HepG2 (cell line): ENCODE measurements around the gene LHX5. TPM values are rescaled to one million over a fixed set of nuclear protein-coding genes. Genes with fewer than 3 reads are reported as not detected.

Experiments
- ELF1 ChIP-seq: sonication (generic); formaldehyde crosslinking; IDR thresholded peaks from 2 replicates; pipeline ENCODE4 v1.4.0; 2020; ENCODE audit warnings: missing genetic modification reagents
- ETV5 ChIP-seq: IDR thresholded peaks from 2 replicates; pipeline ENCODE4 v1.6.1; 2018; ENCODE audit warnings: missing biosample characterization, missing genetic modification reagents, inconsistent platforms, borderline replicate concordance
- NFE2L2 ChIP-seq: fragments of 150-350 bp; IDR thresholded peaks from 2 replicates; pipeline ENCODE4 v1.6.1; 2014; ENCODE audit warnings: low read length
- SAFB2 ChIP-seq: sonication (generic); formaldehyde crosslinking; IDR thresholded peaks from 2 replicates; pipeline ENCODE4 v1.5.1; 2020; ENCODE audit warnings: missing genetic modification reagents, low read depth, mild to moderate bottlenecking, borderline replicate concordance
- ZNF296 ChIP-seq: sonication (generic); formaldehyde crosslinking; conservative IDR thresholded peaks from 2 replicates; pipeline ENCODE4 v1.5.0; 2020; ENCODE audit warnings: mild to moderate bottlenecking, missing genetic modification reagents
- ZNF34 ChIP-seq: sonication (generic); formaldehyde crosslinking; IDR thresholded peaks from 2 replicates; pipeline ENCODE4 v1.4.0; 2020; ENCODE audit warnings: mild to moderate bottlenecking, missing genetic modification reagents, borderline replicate concordance
- ZNF607 ChIP-seq: sonication (generic); formaldehyde crosslinking; IDR thresholded peaks from 2 replicates; pipeline ENCODE4 v1.5.1; 2020; ENCODE audit warnings: missing genetic modification reagents, mild to moderate bottlenecking, borderline replicate concordance
- polyA plus RNA-seq, 8 experiments: library from polyadenylated mRNA; depleted of rRNA in 3 of 8; stranded (reverse) in 7 of 8; unstranded in 1 of 8; fragments of >200 nt; fragmentation: Illumina TruSeq in 4 of 8; extraction: Trizol in 4 of 8; gene quantifications; 2 replicates each; pipeline versions ENCODE4 v1.2.1 to v1.2.3, GENCODE V29; 2011 to 2016; ENCODE audit warnings: low read depth in 4 of 8, missing spikeins in 1 of 8, mixed read lengths in 1 of 8; ENCODE audit not compliant: insufficient read depth in 1 of 8
- total RNA-seq, 5 experiments: library from RNA; depleted of rRNA; stranded (reverse); fragments of >200 nt; fragmentation: Illumina TruSeq; extraction: Trizol; gene quantifications; 2 replicates each; pipeline ENCODE4 v1.2.3, GENCODE V29; 2016; ENCODE audit warnings: low read depth in 1 of 5
- TF ChIP-seq, protein P1 (sequence below): sonication (generic); formaldehyde crosslinking; IDR thresholded peaks from 2 replicates; pipeline ENCODE4 v1.4.0; 2020; ENCODE audit warnings: mild to moderate bottlenecking, missing genetic modification reagents, borderline replicate concordance
- TF ChIP-seq, protein P2 (sequence below): sonication (generic); formaldehyde crosslinking; IDR thresholded peaks from 2 replicates; pipeline ENCODE4 v1.4.0; 2020; ENCODE audit warnings: mild to moderate bottlenecking, missing genetic modification reagents
- TF ChIP-seq, protein P3 (sequence below): sonication (generic); formaldehyde crosslinking; IDR thresholded peaks from 2 replicates; pipeline ENCODE4 v1.5.0; 2020; ENCODE audit warnings: mild to moderate bottlenecking, missing genetic modification reagents, borderline replicate concordance

The LHX5 gene
- total and polyA plus RNA-seq, 2 of the 13 experiments (the other 11 are each of a cell fraction or from before 2014, with no cell fraction given) = not detected

DNA sequence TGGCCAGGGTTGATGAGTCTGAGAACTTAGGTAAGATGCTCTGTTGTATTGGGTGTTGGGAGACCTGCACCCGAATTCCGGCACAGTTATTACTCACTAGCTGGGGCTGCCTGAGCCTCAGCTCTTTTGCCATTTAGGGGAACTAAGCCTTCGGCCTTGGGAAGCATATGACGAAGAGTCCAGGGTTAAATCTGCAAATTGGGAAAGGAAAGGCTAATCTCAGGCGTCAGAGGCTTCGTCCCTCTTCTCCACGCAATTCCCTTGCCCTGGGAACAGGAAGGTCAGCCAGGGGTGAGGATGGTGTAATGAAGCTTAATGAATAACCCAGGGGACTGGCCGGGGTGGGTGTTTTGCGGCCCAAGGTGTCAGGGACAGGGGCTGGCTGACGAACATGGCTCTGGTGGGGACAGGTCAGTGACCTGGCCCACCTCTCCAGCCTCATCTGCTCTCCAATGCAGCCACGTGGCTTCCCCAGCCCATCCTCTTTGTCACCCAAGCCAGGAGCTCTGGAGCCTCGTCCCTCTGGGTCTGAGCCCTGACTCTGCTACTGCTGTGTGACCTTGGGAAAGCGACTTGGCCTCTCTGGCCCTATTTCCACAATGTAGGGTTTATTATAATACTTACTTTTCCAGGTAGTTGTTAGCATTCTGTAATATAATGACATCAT lies 53.3 kb downstream of the LHX5 start (continued):
- TF ChIP-seq, protein P1, sequence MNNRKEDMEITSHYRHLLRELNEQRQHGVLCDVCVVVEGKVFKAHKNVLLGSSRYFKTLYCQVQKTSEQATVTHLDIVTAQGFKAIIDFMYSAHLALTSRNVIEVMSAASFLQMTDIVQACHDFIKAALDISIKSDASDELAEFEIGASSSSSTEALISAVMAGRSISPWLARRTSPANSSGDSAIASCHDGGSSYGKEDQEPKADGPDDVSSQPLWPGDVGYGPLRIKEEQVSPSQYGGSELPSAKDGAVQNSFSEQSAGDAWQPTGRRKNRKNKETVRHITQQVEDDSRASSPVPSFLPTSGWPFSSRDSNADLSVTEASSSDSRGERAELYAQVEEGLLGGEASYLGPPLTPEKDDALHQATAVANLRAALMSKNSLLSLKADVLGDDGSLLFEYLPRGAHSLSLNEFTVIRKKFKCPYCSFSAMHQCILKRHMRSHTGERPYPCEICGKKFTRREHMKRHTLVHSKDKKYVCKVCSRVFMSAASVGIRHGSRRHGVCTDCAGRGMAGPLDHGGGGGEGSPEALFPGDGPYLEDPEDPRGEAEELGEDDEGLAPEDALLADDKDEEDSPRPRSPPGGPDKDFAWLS (CRISPR knock-in tag) = no peak
- TF ChIP-seq, protein P2, sequence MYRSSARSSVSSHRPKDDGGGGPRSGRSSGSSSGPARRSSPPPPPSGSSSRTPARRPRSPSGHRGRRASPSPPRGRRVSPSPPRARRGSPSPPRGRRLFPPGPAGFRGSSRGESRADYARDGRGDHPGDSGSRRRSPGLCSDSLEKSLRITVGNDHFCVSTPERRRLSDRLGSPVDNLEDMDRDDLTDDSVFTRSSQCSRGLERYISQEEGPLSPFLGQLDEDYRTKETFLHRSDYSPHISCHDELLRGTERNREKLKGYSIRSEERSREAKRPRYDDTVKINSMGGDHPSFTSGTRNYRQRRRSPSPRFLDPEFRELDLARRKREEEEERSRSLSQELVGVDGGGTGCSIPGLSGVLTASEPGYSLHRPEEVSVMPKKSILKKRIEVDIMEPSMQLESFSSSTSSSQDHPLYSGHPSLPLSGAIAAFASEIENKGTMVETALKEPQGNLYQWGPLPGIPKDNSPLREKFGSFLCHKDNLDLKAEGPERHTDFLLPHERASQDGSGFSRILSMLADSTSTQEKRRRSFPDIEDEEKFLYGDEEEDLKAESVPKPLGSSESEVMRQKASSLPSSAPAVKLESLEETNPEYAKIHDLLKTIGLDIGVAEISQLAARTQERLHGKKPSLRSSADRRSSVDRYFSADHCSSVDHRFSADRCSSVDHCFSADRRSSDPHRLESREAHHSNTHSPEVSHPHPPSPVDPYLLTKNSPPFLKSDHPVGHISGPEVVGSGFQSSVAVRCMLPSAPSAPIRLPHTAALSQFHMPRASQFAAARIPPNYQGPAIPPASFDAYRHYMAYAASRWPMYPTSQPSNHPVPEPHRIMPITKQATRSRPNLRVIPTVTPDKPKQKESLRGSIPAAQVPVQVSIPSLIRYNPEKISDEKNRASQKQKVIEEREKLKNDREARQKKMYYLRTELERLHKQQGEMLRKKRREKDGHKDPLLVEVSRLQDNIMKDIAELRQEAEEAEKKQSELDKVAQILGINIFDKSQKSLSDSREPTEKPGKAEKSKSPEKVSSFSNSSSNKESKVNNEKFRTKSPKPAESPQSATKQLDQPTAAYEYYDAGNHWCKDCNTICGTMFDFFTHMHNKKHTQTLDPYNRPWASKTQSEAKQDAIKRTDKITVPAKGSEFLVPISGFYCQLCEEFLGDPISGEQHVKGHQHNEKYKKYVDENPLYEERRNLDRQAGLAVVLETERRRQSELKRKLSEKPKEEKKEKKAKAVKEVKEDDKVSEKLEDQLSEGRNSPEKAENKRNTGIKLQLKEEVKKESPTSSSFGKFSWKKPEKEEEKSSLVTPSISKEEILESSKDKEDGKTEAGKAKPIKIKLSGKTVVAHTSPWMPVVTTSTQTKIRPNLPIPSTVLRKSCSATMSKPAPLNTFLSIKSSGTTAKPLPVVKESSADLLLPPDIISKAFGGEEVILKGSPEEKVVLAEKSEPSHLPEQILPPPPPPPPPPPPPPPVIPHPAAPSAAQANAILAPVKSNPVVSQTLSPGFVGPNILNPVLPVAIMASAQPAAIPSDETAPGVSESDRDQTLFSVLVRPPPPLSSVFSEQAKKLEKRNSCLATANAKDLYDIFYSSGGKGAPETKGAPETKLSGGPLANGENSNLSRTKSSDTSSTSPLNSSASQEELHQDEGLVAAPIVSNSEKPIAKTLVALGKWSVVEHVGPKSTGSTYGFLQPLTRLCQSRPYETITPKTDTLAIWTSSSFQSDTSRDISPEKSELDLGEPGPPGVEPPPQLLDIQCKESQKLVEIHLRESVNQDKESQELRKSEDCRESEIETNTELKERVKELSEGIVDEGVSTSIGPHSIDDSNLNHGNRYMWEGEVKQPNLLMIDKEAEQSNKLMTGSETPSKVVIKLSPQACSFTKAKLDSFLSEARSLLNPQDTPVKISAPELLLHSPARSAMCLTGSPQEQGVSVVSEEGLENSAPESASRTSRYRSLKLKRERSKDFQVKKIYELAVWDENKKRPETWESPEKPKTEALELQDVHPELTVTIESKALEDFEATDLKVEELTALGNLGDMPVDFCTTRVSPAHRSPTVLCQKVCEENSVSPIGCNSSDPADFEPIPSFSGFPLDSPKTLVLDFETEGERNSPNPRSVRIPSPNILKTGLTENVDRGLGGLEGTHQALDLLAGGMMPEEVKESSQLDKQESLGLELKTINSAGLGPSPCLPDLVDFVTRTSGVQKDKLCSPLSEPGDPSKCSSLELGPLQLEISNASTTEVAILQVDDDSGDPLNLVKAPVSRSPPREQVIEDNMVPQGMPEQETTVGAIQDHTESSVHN (CRISPR knock-in tag) = no peak
- TF ChIP-seq ZNF34 (CRISPR knock-in tag) = no peak
- no peak for TF ChIP-seq ZNF296 (CRISPR knock-in tag)
- TF ChIP-seq ETV5 = no peak
- no peak for TF ChIP-seq ELF1 (CRISPR knock-in tag)
- no peak for TF ChIP-seq SAFB2 (CRISPR knock-in tag)
- no peak for TF ChIP-seq NFE2L2
- TF ChIP-seq, protein P3, sequence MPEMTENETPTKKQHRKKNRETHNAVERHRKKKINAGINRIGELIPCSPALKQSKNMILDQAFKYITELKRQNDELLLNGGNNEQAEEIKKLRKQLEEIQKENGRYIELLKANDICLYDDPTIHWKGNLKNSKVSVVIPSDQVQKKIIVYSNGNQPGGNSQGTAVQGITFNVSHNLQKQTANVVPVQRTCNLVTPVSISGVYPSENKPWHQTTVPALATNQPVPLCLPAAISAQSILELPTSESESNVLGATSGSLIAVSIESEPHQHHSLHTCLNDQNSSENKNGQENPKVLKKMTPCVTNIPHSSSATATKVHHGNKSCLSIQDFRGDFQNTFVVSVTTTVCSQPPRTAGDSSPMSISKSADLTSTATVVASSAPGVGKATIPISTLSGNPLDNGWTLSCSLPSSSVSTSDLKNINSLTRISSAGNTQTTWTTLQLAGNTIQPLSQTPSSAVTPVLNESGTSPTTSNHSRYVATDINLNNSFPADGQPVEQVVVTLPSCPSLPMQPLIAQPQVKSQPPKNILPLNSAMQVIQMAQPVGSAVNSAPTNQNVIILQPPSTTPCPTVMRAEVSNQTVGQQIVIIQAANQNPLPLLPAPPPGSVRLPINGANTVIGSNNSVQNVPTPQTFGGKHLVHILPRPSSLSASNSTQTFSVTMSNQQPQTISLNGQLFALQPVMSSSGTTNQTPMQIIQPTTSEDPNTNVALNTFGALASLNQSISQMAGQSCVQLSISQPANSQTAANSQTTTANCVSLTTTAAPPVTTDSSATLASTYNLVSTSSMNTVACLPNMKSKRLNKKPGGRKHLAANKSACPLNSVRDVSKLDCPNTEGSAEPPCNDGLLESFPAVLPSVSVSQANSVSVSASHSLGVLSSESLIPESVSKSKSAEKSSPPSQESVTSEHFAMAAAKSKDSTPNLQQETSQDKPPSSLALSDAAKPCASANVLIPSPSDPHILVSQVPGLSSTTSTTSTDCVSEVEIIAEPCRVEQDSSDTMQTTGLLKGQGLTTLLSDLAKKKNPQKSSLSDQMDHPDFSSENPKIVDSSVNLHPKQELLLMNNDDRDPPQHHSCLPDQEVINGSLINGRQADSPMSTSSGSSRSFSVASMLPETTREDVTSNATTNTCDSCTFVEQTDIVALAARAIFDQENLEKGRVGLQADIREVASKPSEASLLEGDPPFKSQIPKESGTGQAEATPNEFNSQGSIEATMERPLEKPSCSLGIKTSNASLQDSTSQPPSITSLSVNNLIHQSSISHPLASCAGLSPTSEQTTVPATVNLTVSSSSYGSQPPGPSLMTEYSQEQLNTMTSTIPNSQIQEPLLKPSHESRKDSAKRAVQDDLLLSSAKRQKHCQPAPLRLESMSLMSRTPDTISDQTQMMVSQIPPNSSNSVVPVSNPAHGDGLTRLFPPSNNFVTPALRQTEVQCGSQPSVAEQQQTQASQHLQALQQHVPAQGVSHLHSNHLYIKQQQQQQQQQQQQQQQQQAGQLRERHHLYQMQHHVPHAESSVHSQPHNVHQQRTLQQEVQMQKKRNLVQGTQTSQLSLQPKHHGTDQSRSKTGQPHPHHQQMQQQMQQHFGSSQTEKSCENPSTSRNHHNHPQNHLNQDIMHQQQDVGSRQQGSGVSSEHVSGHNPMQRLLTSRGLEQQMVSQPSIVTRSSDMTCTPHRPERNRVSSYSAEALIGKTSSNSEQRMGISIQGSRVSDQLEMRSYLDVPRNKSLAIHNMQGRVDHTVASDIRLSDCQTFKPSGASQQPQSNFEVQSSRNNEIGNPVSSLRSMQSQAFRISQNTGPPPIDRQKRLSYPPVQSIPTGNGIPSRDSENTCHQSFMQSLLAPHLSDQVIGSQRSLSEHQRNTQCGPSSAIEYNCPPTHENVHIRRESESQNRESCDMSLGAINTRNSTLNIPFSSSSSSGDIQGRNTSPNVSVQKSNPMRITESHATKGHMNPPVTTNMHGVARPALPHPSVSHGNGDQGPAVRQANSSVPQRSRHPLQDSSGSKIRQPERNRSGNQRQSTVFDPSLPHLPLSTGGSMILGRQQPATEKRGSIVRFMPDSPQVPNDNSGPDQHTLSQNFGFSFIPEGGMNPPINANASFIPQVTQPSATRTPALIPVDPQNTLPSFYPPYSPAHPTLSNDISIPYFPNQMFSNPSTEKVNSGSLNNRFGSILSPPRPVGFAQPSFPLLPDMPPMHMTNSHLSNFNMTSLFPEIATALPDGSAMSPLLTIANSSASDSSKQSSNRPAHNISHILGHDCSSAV (CRISPR knock-in tag) = no peak
- TF ChIP-seq ZNF607 (CRISPR knock-in tag) = no peak
